Brain microvascular endothelial cell (primary cell): Measurements from ENCODE around the gene ZBTB24.

Experiments
- DNase-seq: peaks from one replicate; pipeline ENCODE4 v3.0.0-alpha.2; 2020
- H3K27ac ChIP-seq: fragments of 250-450 bp; sonication (Bioruptor Pico); 2 replicates; pipeline ENCODE4 v1.5.1; 2020; ENCODE audit warnings: mild to moderate bottlenecking, moderate library complexity
- H3K27me3 ChIP-seq: fragments of 250-450 bp; sonication (Bioruptor Pico); replicated peaks from 2 replicates; pipeline ENCODE4 v1.5.1; 2020; ENCODE audit warnings: mild to moderate bottlenecking
- H3K36me3 ChIP-seq: fragments of 250-450 bp; sonication (Bioruptor Pico); replicated peaks from 2 replicates; pipeline ENCODE4 v1.5.1; 2020; ENCODE audit warnings: mild to moderate bottlenecking
- H3K4me3 ChIP-seq: 2 replicates; pipeline ENCODE4 v1.5.1; 2011; ENCODE audit warnings: low read depth, mild to moderate bottlenecking, control low read depth, low read length, moderate library complexity
- CTCF ChIP-seq: IDR thresholded peaks from 2 replicates; pipeline ENCODE4 v1.5.1; 2011; ENCODE audit warnings: low read depth, mild to moderate bottlenecking, moderate library complexity, low read length, control low read depth, inconsistent platforms; ENCODE audit errors: missing control alignments
- in situ Hi-C: cut with HindIII; loops from 2 replicates; pipeline ENCODE4 v1.10.0; 2017; ENCODE audit warnings: low sequenced_read_pairs, low pct_ligation_motif_present

ZBTB24 gene

DNA sequence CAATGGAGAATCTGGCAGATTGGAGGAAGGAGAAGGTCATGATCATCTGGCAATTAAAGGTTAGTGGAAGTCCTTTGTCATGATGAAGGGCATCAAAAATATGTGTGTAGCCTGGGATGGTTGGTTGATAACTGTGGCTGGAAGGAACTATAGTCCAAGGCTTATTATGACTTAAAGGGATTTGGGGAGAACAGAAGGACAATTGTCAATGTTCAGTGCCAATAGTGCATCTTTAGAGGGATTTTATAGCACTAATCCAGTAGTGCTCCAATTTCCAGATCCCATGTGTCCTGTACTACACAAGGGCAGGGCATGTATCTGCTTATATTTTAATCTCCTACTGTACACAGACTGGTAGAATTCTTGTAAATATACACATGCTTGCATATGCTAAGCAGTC is 5.0 kb upstream of the ZBTB24 start:
- H3K27me3 ChIP-seq, result no peaks in the 10 kb centered on the region
- H3K36me3 ChIP-seq, result no peaks in the 10 kb centered on the region
- TF ChIP-seq CTCF, result no peak
- H3K27ac ChIP-seq, result no peak overlapping the region
- no peak overlapping the region for H3K4me3 ChIP-seq
- DNase-seq, result no peak
- in situ Hi-C loops, result no loop called here

- DNase-seq, result no peak
- Histone ChIP-seq H3K27me3 (no peaks in the 10 kb centered on the region), H3K4me3 (no peak overlapping the region), H3K36me3 (peaks cover 5% of the 10 kb centered on the region), H3K27ac (no peak overlapping the region)
- no peak for TF ChIP-seq CTCF
- in situ Hi-C loops, result no loop called here
Measured at GRCh38 chr6:109486068-109486467, 3.0 kb upstream of the ZBTB24 start.

DNA sequence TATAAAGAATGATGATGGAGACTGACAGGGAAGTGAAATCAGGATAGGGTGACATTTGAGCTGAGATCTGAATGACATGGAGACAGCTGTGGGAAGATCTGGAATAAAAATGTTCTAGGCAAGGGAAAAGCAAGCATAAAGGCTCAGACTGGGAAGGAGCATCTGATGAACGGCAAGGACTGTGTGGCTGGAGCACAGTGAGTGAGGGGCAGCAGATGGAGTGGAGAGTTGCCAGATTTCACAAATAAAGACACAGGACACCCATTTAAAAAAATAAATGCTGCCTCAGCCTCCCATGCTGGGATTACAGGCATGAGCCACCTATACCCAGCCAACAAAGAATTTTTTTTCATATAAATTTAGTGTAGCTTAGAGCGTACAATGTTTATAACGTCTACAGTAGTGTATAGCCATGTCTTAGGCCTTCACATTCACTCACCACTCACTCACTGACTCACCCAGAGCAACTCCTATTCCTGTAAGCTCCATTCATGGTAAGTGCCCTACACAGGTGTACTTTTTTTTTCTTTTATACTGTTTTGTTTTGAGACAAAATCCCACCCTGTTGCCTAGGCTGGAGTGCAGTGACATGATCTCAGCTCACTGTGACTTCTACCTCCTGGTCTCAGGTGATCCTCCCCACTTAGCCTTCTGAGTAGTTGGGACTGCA is 2.4 kb upstream of the ZBTB24 start:
- Histone ChIP-seq H3K27ac (no peak overlapping the region), H3K4me3 (no peak overlapping the region), H3K36me3 (peaks cover 12% of the 10 kb centered on the region), H3K27me3 (no peaks in the 10 kb centered on the region)
- in situ Hi-C loops, result no loop called here
- DNase-seq, result no peak
- no peak for TF ChIP-seq CTCF

DNA sequence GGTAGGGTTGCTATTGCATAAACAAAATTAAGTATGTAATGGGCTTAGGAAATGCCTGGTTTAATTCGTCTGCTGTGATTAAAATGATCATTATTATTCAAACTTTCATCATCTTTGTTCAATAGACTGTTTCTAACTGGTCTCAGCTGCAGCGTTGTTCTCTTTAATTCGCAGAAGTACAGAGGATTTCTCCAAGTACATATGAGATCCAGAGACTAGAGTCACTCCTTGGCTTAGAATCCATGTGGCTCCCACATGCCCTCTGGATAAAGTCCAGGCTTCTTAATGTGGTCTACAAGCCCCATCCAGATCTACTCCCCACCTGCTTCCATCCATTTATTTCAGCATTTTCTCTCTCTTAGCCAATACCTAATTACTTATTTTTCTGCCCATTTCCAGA is 1.1 kb upstream of the ZBTB24 start:
- Histone ChIP-seq H3K27me3 (no peaks in the 10 kb centered on the region), H3K27ac (no peak overlapping the region), H3K4me3 (no peak overlapping the region), H3K36me3 (peaks cover 13% of the 10 kb centered on the region)
- no peak for TF ChIP-seq CTCF
- in situ Hi-C loops, result no loop called here
- DNase-seq, result no peak

DNA sequence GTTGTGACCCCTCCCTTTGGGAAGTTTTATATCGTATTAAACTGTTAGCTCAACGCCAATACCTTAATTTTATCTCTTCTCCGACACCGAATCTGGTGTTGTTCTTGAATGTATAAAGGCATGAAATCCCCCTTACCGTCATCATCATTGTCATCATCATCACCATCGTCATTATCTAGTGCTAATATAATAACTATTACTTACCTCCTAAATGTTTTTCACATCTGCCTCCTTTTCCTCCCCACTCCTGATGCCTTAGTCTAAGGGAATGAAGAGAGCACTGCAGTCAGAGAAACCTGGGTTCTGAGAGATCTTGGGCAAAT is 677 bp upstream of the ZBTB24 start:
- Histone ChIP-seq H3K36me3 (peaks cover 13% of the 10 kb centered on the region), H3K4me3 (peak overlapping the region; percentile 52), H3K27me3 (no peaks in the 10 kb centered on the region), H3K27ac (no peak overlapping the region)
- no peak for TF ChIP-seq CTCF
- DNase-seq, result no peak
- in situ Hi-C loops, result no loop called here

DNA sequence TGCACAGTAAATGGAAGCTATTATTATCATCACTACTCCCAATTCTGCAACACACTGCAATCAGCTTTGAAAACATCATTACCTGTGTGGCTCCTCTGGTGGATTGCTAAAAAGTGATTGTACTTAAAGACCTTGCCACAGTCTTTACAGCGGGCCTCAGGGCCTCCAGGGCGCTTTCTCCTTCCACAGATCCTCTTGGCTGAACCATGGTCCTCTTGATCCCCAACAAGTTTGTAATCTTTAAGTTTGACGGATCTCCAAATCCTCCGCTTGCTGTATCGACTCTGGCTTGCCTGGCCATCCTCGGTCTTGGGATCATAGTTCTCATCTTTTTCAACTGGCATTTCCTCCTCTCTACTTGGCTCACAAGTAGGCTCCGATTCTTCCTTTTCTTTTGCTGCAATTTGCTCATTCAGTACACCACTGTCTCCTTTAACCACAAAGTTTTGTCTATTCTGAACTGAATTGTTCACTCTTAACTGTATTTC is 2.0 kb downstream of the ZBTB24 start:
- in situ Hi-C loops, result no loop called here
- peaks cover 21% of the 10 kb centered on the region for H3K36me3 ChIP-seq
- no peaks in the 10 kb centered on the region for H3K27me3 ChIP-seq
- no peak overlapping the region for H3K27ac ChIP-seq
- H3K4me3 ChIP-seq, result no peak overlapping the region
- DNase-seq, result no peak
- no peak for TF ChIP-seq CTCF
